ENCODE results near the gene SV2C. TPM values are rescaled to one million over a fixed set of nuclear protein-coding genes. Genes with fewer than 3 reads are reported as not detected.

Gene SV2C
- total RNA-seq, 2 donors from 2014 or later, result not detected

DNA sequence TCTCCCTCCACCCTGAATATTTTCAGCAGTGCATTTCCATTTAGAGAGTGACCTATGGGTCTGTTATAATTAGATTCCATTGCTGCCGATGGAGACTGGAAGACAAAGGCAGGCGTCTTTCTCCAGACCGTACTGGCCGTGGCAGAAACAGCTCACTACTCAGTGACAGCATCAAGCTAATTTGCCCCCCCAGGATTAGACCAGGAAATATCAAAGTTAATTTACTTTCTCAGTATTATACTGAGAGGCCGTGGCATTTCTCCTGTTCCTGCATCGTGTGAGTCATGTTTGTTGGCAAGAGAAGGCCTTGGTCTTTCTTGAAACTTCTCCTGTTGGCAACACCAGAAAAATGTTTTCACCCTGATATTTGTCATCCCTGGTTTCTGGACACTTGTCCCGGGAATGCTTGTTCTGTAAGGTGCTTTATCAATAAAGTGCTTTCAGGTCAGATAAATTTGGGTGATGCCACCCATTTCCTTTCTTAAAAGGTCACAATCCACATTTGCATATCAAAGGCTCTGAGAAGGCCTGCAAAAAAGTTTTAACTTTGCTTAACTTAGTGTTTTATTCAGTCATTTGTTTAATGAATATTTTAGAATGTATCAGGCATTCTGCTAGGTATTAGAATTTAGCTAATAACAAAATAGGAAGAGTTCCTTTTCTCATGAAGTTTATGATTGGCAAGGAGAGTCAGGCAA lies 28.4 kb downstream of the SV2C start:
- H3K4me1 ChIP-seq (ENCODE audit: control insufficient read depth, insufficient read depth, low read length), result no peaks in the 10 kb centered on the region
- no peaks in the 10 kb centered on the region for H3K9me3 ChIP-seq (ENCODE audit: control insufficient read depth, low read length)
- TF ChIP-seq, protein P1, sequence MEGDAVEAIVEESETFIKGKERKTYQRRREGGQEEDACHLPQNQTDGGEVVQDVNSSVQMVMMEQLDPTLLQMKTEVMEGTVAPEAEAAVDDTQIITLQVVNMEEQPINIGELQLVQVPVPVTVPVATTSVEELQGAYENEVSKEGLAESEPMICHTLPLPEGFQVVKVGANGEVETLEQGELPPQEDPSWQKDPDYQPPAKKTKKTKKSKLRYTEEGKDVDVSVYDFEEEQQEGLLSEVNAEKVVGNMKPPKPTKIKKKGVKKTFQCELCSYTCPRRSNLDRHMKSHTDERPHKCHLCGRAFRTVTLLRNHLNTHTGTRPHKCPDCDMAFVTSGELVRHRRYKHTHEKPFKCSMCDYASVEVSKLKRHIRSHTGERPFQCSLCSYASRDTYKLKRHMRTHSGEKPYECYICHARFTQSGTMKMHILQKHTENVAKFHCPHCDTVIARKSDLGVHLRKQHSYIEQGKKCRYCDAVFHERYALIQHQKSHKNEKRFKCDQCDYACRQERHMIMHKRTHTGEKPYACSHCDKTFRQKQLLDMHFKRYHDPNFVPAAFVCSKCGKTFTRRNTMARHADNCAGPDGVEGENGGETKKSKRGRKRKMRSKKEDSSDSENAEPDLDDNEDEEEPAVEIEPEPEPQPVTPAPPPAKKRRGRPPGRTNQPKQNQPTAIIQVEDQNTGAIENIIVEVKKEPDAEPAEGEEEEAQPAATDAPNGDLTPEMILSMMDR (conservative IDR thresholded peaks at IDR 0.05), result no peak
- peaks cover 5% of the 10 kb centered on the region for H3K27me3 Mint-ChIP-seq (ENCODE audit: insufficient read depth)
- H3K27ac ChIP-seq (ENCODE audit: low read depth, low read length), result no peak overlapping the region
- no peak overlapping the region for H3K9ac ChIP-seq (ENCODE audit: extremely low read depth, low read length, poor library complexity, severe bottlenecking)
- no peak for DNase-seq
- H3K27me3 ChIP-seq (ENCODE audit: control insufficient read depth, insufficient read depth, low read length, poor library complexity, severe bottlenecking), result peaks cover 6% of the 10 kb centered on the region
- no peak overlapping the region for H3K27ac Mint-ChIP-seq
- H3K4me1 Mint-ChIP-seq, result peaks cover 2% of the 10 kb centered on the region
- H3K36me3 ChIP-seq (ENCODE audit: control insufficient read depth, insufficient read depth, low read length), result no peaks in the 10 kb centered on the region
- 78 to 88% methylated on average over 3 to 7 of the region's 7 CpGs for WGBS, 2 experiments (ENCODE audit: insufficient coverage in 1 of 2, insufficient read length in 1 of 2)
- no peak overlapping the region for H3K4me3 ChIP-seq (ENCODE audit: low read length)
- H3K4me3 Mint-ChIP-seq, result no peak overlapping the region
- no peaks in the 10 kb centered on the region for H3K9me3 Mint-ChIP-seq
- no peaks in the 10 kb centered on the region for H3K36me3 Mint-ChIP-seq (ENCODE audit: low read depth)

GRCh38 chr5:76113103-76113502 lies 29.9 kb downstream of the SV2C start:
- Histone ChIP-seq H3K27ac (ENCODE audit: low read depth, low read length) (no peak overlapping the region), H3K9me3 (ENCODE audit: control insufficient read depth, low read length) (no peaks in the 10 kb centered on the region), H3K9ac (ENCODE audit: extremely low read depth, low read length, poor library complexity, severe bottlenecking) (no peak overlapping the region), H3K4me1 (ENCODE audit: control insufficient read depth, insufficient read depth, low read length) (no peaks in the 10 kb centered on the region), H3K4me3 (ENCODE audit: low read length) (no peak overlapping the region), H3K27me3 (ENCODE audit: control insufficient read depth, insufficient read depth, low read length, poor library complexity, severe bottlenecking) (no peaks in the 10 kb centered on the region), H3K36me3 (ENCODE audit: control insufficient read depth, insufficient read depth, low read length) (no peaks in the 10 kb centered on the region)
- TF ChIP-seq, protein P1 (conservative IDR thresholded peaks at IDR 0.05), result no peak
- DNase-seq, result no peak
- H3K9me3 Mint-ChIP-seq, result no peaks in the 10 kb centered on the region
- no peak overlapping the region for H3K27ac Mint-ChIP-seq
- peaks cover 2% of the 10 kb centered on the region for H3K4me1 Mint-ChIP-seq
- no peak overlapping the region for H3K4me3 Mint-ChIP-seq
- no peaks in the 10 kb centered on the region for H3K36me3 Mint-ChIP-seq (ENCODE audit: low read depth)
- WGBS, 2 experiments (ENCODE audit: insufficient coverage in 1 of 2, insufficient read length in 1 of 2), result 89 to 100% methylated on average over 3 to 4 of the region's 4 CpGs
- H3K27me3 Mint-ChIP-seq (ENCODE audit: insufficient read depth), result peaks cover 5% of the 10 kb centered on the region

GRCh38 chr5:76114179-76114851 lies 31.1 kb downstream of the SV2C start:
- Histone ChIP-seq H3K36me3 (ENCODE audit: control insufficient read depth, insufficient read depth, low read length) (no peaks in the 10 kb centered on the region), H3K9ac (ENCODE audit: extremely low read depth, low read length, poor library complexity, severe bottlenecking) (no peak overlapping the region), H3K27ac (ENCODE audit: low read depth, low read length) (peak overlapping the region; percentile 95), H3K4me1 (ENCODE audit: control insufficient read depth, insufficient read depth, low read length) (no peaks in the 10 kb centered on the region), H3K4me3 (ENCODE audit: low read length) (no peak overlapping the region), H3K27me3 (ENCODE audit: control insufficient read depth, insufficient read depth, low read length, poor library complexity, severe bottlenecking) (no peaks in the 10 kb centered on the region), H3K9me3 (ENCODE audit: control insufficient read depth, low read length) (no peaks in the 10 kb centered on the region)
- peaks cover 2% of the 10 kb centered on the region for H3K4me1 Mint-ChIP-seq
- H3K9me3 Mint-ChIP-seq, result no peaks in the 10 kb centered on the region
- H3K4me3 Mint-ChIP-seq, result no peak overlapping the region
- H3K27ac Mint-ChIP-seq, result no peak overlapping the region
- TF ChIP-seq, protein P1 (conservative IDR thresholded peaks at IDR 0.05), result no peak
- WGBS, 2 experiments (ENCODE audit: insufficient coverage in 1 of 2, insufficient read length in 1 of 2), result 70% methylated on average over 4 of the region's 5 CpGs; no CpG with 5 or more reads in 1 of the 2 experiments
- DNase-seq, result no peak
- peaks cover 5% of the 10 kb centered on the region for H3K27me3 Mint-ChIP-seq (ENCODE audit: insufficient read depth)
- H3K36me3 Mint-ChIP-seq (ENCODE audit: low read depth), result no peaks in the 10 kb centered on the region

All from endodermal cell (in vitro differentiated cells).